Measurements from ENCODE around the gene PIP5KL1.

GRCh38 chr9:127871531-127871930 is 59.0 kb downstream of the PIP5KL1 start:
- TF ChIP-seq POLR2AphosphoS5 (IDR thresholded peaks at IDR 0.05; ENCODE audit: borderline replicate concordance, low read depth, low read length): no peak
- no peak for TF ChIP-seq EZH2 (IDR thresholded peaks at IDR 0.05)

Data from SK-N-MC (cell line).